ENCODE data around the gene ZNF346.
"Not testable (repeated sequence)": the region's sequence is repeated elsewhere in the genome, so short reads cannot be mapped to it uniquely, and the experiment has no call there.

ZNF346 gene

DNA sequence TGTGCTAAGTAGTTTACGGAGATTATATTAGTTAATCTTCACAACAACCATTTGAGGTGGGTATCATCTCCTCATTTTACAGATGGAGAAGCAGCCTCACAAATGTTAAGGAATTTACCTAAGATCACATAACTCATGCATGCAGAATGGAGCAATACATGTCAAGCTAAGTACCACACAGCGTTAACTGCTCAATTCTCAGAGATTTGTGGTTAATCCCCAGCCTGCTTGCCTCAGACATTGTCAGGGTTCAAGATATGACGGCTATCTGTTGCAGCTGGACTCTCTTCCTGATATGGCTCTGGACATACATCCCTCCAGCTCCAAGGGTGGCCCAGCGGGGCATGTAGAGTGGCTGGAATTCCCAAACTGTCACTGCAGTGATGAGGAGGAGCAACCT is 7.3 kb upstream of the ZNF346 start:
- no peak for DNase-seq

- no peak for DNase-seq
These were observed 4.2 kb upstream of the ZNF346 start for GRCh38 chr5:177018341-177018740.

- no peak for DNase-seq
These were observed 2.5 kb upstream of the ZNF346 start for GRCh38 chr5:177020033-177020432.

DNA sequence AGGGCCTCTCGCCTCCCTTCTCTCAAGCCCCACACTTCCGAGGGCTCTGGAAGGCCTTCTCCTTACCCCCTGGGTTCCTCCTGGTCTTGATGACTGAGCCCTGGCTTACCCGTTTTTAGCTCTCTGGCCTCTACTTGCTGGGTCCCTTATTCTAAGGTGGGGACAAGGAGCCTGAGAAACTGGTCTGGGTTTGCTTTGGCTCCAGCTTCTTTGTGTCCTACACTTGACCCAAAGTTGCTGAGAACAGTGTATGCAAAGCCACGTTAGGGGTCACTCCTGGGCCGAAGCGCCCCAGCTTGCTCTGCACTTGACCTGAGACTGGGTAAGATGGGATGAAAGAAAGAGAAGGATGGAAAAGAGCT is 788 bp downstream of the ZNF346 start:
- no peak for DNase-seq

DNA sequence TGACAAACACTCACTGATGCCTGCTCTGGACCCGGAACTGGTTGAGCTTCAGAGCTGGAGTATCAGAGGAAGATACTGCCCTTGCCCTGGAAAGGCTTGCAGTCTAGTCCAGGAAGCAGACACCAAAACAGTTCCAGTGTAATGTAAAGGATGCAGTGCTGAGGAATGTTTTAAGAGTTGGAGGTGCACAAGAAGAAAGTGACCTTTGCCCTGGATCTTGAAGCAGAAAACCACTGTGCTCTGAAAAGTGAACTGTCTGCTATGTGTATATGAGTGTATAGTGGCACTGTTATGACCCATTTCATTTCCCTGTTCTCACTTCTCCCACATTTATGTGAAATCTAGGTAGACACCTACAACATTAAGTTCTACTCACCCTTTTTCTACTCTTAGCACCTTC is 2.1 kb downstream of the ZNF346 start:
- no peak for DNase-seq

DNA sequence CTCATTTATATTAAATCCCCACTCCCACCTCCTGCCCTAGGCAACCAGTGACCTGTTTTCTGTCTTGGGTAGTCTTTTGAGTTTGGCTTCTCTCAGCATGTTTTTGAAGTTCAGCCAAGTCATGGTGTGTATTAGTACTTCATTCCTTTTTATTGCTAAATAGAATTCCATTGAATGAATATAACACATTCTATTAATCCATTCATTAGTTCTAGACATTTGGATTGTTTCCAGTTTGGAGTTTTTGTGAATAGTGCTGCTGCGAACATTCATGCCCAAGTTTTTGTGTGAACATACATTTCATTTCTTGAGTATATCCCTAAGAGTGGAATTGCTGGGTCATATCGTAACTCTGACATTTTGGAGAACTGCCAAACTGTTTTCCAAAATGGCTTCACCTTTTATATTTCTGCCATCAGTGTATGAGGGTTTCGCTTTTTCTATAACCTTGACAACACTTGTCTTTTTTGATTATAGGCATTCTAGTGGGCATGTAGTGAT is 2.7 kb downstream of the ZNF346 start:
- no peak for DNase-seq

DNA sequence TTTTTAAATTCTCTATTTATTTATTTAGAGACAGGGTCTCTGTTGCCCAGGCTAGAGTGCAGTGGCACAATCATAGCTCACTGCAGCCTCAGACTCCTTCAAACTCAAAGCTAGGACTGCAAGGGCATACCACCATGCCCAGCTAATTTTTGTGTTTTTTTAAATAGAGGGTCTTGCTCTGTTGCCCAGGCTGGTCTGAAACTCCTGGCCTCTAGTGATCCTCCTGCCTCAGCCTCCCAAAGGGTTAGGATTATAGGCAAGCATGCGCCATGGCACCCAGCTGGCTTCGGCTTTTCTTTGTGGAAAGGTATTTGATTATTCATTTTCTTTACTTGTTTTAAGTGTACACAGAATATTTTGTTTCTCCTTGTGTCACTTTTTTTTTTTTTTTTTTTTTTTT is 5.2 kb downstream of the ZNF346 start:
- no peak for DNase-seq

GRCh38 chr5:177029498-177029897 is 7.0 kb downstream of the ZNF346 start:
- DNase-seq = no peak

GRCh38 chr5:177035976-177036375 is 13.5 kb downstream of the ZNF346 start:
- DNase-seq = no peak

DNA sequence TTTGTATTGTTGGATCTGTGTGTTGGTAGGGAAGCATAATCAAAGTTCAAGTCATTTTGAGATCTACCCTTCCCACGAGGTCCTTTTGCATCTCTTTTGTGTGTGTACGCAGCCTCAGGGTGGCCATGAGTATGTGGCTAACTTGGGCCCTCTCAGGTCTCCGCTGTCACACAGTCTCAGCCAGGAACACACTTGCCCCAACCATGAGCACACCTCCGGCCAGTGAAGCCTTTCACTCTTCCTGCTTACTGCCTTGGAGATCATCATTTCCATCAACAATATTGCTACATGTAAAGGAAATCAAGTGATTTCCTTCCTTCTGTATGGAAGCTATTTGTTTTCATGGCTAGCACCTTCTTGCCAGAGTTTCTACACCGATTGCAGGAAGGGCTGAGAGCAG is 13.9 kb downstream of the ZNF346 start:
- DNase-seq = no peak

DNA sequence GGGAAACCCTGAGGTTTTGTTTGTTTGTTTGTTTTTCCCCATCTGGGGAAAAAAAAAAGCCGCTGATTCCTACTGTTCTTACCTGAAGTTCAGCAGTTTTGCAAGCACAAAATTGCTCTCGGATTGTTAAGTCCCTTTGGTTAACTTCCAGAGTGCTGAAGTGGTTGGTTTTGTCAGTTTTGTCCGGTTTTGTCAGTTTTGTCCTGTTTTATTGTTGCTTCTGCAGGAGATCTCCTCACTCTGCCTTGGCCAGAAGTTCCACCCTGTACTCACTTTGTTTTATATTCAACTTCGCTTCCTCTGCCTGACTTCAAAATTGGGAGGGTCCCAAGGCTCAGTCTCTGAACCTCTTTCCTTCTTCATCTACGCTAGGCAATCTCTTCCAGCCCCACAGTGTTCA is 14.4 kb downstream of the ZNF346 start:
- no peak for DNase-seq

- no peak for DNase-seq
These were observed 18.4 kb downstream of the ZNF346 start for GRCh38 chr5:177040814-177041420.

GRCh38 chr5:177041936-177042335 is 19.4 kb downstream of the ZNF346 start:
- DNase-seq = no peak

DNA sequence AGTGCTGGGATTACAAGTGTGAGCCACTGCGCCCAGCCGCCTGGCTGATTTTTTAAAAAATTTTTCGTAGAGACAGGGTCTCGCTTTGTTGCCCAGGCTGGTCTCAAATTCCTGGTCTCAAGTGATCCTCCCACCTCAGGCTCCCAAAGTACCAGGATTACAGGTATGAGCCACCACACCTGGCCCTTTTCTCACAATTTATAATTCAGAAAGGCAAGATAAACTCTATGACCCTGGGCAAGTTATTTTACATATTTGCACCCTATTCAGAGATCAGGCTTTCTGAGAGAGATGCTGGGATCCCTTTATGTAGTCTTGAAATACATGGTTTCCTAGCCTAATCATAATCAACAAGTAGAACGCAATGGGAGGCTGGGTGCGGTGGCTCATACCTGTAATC is 20.6 kb downstream of the ZNF346 start:
- no peak for DNase-seq

DNA sequence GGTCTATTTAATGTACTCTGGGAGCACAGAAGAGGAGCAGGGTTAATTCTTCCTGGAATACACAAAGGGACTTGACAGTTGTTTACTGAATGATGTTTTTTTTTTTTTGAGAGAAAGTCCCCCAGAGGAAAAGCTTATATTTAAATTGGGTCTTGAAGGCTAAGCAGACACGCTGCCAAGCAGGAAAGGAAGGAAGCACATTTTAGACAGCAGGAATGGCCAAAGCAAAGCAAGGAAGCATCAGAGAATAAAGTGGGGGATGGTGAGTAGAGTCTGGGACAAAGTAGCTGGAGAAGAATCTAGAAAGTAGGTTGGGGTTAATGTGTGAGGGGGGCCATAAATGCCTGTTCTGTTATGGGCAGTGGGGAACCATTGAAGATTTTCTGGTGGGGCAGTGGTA is 21.5 kb downstream of the ZNF346 start:
- no peak for DNase-seq

GRCh38 chr5:177044641-177045040 is 22.1 kb downstream of the ZNF346 start:
- no peak for DNase-seq

- DNase-seq = no peak
These were observed 23.1 kb downstream of the ZNF346 start for GRCh38 chr5:177045631-177046030.

GRCh38 chr5:177048531-177048930 is 26.0 kb downstream of the ZNF346 start:
- not testable (repeated sequence) for DNase-seq

DNA sequence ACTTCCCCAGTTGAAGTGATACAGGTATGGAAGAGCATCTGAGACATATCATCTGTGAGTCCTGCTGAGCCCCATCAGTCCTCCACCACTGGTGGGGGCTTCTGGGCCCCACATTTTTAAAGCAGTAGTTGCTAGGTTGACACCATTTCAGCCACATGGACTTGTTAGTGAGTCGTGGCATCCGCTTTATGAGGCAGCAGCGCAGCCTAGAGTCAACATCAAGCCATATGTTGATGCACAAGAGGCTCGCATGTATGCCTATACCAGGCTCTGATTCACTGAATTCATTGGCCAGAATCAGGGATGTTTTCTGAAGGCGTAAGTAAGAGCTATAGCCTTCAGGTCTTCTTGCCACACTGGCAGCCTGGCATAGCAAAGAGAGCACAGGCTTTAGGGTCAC is 26.8 kb downstream of the ZNF346 start:
- DNase-seq = no peak

DNA sequence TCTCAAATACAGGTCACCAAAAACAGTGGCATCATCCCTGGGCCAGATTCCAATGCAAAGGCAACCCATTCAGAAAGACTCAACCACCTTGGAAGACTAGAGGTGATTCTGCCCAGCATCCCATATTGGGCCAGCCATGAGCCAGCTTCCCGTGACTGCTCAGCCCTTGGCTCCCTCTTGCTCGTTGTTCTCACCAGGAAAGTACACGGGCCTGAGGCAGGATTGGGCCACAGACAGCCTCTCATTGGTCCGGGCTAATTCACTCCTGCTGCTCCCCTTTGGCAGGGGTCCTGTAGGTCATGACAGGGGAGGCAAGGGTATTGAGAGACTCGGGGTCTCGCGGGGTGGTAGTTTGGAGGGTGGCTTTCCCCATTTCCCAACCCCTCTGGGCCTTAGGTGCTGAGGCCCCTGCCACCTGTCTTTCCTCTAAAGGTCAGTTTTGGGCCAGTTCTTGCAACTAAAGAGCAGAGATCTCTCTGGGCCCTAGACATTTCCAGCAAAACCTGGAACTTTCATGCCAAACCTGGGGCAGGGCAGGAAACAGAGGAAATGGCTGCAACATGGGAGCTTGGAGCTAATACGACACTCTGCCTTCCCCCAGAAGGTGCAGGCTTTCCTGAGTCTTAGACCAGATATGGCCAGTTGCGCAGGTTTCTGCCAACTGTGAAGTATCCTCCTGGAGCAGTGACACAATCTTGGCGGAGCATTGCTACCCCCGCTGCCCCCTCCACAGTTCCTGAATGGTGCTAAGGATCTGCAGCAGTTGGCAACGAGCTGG is 42.2 kb downstream of the ZNF346 start:
- DNase-seq = no peak

DNA sequence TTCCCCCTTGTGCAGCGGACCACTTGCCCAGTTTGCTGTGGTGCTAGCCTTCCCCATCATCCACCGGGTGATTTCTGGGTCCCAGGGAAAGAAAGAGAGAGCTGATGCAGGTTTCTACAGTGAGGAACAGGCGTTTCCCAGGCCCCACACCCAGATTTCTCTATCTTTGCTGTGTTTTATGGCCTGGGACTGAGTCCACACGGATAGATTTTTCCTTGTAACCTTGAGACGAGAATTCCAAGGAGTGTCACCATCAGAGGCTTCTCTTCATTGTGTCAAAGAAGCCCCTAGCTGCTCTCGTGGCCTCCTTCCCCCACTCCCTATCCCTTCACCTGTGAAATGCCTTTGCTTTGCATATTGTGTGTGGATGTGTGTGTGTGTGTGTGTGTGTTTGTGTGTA is 43.0 kb downstream of the ZNF346 start:
- no peak for DNase-seq

GRCh38 chr5:177066224-177066623 is 43.7 kb downstream of the ZNF346 start:
- no peak for DNase-seq

DNA sequence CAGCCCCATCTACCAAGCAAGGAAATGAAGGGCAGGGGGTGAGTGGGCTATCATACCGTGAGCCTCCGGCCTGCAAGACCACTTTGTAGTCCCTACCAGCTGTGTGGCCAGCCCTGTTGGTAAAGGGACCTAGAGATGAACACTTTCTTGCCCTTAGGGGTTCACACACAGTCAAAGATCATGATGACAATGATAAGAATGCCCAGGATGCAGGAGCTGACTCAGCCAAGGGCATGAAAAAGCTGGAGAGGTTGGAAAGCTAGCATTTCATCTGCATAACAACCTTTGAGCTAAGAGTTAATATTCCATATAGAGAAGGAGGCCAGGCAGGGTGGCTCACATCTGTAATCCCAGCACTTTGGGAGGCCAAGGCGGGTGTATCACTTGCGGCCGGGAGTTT is 45.0 kb downstream of the ZNF346 start:
- no peak for DNase-seq

DNA sequence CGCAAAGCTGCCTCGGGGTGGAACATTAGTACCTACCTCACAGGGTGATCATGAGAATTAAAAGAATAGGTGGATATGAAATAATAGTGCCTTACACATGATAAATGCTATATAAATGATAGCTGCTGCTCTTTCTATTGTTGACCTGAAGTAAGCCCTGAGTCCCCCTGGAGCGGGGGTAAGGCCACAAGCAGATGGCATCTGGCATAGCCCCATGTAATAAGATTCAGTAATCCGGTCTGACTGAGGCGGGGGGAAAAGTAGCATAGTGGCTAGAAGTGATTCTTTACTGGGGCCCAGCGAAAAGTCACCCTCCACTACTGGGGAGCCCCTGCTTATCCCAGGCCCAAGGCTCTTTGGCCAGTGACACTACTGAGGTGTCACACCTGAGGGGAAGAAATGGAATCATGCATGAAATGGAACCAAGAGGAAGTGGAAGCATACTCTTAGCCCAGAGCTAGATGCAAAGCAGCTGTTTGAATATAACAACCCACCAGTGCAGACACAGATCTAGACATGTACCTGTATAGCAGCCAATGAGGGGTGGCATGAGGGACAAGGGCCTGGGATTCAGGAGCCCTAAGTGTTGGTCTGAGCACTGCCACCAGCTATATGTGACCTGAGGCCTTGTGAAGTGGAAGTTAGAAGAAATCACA is 48.2 kb downstream of the ZNF346 start:
- DNase-seq = no peak
